Stimulated activated naive CD8-positive, alpha-beta T cell treated with anti-CD3 and anti-CD28 coated beads, Interleukin-15, Interleukin-2, amounts not matched to agents 100 U/mL and 50 U/mL, for 24 hours (primary cell): Measurements from ENCODE around the gene TCP11L1.
"Not testable (repeated sequence)": the region's sequence is repeated elsewhere in the genome, so short reads cannot be mapped to it uniquely, and the experiment has no call there.

Source experiments
- ATAC-seq: fragments of 150-1000 bp; cut with Tn5 transposase; one replicate; pipeline ENCODE4 v1.10.0; 2021
- DNase-seq: peaks from one replicate; pipeline ENCODE4 v3.0.0; 2021

The TCP11L1 gene

DNA sequence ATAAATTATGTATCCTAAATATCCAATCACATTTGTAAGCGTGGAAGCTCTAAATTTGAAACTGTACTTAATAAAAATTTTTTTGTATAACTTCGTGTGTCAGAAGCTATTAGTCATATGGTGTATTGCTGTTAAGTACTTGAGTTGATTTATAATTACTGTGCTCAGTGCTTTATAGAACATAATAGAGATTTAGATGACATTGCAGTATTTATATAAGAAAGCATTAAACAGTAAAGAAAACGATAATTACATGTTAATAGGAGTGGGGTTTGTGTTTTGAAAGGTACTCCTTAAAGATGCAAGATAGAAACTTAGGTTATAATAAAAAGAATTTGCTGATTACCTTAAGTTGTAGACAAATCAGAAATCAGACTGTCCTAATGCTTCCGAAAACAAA lies 5.9 kb upstream of the TCP11L1 start:
- ATAC-seq (no peak), DNase-seq (no peak)

DNA sequence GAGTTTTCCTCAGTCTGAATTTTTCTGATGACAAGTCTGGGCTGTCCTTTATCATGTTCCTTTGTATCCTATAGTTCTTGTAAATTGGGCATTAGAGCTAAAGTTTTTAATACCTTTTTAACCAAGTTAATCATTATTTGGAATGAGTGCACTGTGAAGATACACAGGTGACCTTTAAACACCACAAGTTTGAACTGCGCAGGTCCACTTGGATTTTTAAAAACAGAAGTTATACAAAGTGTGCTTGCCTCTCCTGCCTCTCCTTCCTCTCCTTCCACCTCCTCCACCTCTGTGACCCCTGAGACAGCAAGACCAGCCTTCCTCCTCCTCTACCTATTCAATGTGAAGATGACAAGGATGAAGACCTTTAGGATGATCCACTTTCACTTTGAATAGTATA lies 4.4 kb upstream of the TCP11L1 start:
- ATAC-seq: no peak
- no peak for DNase-seq

DNA sequence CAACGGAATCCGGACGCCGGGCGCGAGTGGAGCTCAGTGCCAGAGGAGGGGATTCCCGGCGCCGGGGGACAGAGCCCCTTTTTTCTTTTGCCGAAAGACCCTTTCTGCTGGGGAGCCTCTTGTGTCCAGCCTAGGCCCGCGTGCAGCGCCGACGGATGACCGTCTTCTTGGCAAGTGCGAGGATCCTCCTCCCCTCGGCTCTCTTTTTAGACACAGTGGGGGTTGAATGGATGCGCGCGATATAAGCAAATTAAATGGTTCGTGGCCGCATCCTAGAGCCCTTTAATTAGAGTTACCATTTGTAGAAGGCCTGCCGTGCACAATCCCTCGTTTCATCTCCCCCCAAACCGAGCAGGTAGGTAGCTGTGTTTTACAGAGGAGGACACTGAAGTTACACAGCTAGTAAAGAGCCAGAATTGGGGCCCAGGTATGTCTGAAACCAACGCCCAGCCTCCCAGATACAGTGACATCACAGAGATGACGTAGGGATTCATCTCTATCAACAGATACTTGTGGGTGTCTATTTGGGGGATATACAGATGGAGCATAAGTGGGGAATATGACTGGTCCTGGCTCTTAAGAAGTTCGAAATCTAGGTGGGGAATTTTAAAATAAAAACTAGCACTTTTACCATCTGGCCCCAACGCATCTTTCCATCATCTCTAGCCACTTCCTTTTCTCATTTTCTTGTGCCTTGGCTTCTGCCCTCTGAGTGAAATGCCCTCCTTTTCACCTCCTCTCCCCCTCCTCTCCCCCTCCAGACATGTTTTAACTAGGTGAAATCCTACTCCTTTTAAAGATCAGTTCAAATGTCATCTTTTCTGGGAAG lies 875 bp downstream of the TCP11L1 start:
- ATAC-seq: peak; percentile 82
- peak; percentile 52 for DNase-seq

DNA sequence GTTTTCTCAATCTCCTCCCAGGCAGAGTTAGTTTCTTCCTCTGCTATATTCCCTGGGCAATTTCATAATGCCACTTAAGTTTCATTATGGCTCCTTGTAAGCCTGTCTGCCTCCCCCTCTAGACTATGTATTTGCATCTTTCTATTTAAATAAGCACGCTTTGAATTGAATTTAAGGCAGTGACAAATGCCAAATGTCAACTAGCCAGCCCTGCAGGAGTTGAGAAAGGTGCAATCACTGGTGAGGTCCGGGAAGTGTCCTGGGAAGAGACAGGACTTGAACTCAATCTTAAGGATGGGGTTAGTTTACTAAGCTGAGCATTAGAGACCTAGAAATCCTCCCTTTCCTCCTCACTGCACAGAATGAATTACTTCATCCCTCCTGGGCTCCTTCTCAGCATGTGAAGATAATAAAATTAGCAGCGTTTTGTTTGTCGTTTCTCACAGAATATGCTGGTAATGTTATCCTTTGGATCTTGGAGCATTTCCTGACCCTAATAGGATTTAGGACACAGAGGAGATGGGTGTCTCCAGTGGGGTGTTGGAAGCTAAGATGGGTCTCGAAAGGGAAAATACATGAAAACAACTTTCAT lies 1.6 kb downstream of the TCP11L1 start:
- no peak for DNase-seq
- ATAC-seq: peak; percentile 41

DNA sequence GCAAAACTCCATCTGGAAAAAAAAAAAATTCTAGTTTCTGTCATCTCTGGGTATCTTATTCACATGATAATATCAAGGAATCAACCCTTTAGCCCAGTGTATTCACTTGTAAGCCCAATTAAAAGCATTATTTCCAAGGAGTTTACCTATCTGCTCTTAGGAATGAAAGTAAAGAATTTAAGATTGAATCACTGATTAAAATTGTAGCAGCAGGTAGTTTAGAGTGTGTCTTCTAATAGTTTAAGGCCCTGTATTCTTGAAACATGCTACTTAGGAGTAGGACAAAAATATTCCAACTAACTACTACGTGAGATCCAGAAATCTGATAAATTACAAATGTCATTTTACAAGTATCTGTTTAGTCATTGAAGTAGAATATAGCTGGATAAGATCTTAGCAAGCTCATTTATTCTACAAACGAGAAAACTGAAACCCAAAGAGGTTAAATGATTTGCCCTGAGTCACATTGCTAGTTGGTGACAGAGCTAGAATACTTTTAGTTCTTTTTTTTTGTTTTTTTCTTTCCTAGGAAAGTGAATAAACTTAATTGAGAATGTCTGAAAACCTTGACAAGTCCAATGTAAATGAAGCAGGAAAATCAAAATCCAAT lies 4.0 kb downstream of the TCP11L1 start:
- no peak for ATAC-seq
- no peak for DNase-seq

DNA sequence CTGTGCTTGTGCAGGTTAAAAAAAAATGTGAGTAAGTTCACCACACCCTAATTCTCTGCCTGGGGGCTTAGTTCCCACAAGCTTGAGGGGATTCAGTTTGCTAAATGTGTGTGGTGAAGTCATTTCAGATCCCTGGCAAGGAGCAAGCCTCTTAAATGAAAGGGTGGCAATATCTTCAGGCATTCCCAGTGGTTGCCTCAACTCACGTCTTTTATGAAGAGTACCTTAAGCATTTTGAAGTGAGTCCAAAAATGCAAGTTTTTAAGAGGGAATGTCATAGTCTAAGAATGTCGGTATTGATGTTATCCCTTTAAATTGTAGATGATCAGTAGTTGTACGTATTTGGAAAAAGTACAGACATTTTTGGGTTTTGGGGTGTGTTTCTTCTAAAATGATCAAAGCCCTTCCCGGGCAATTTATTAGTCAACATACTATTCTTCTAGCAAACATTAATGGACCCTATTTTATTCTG lies 4.9 kb downstream of the TCP11L1 start:
- no peak for ATAC-seq
- no peak for DNase-seq

DNA sequence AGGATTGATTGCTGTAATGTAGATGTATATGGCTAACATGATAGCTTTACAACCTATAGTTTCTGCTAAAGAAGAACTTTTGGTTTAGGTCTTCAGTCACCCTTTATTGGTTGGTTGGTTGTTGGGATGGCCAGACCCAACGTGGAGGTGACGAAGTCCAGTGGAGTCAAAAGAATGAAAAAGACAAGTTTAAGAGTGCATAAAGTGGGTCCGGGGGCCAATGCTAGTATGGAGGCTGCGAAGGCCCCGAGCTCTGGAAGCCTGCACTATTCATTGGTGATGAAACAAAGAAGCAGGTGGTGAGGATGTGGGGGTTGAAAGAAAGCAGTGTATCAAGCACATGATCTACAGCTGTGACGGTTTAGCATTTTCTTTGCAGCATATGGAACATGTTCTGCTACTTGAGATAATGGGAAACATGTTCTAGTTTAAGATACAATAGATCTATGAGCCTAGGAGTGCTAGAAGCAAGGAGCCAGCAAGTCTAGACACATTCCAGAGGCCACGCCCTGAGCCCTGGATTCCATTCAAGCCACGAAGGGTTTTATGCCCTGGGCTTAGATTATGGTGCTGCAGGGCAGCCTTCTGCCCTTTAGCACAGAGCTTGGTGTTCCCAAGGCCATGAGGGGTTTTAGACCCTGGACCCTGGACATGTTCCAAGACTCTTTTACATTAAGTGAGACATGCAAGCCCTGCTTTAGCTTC lies 6.3 kb downstream of the TCP11L1 start:
- DNase-seq: no peak

DNA sequence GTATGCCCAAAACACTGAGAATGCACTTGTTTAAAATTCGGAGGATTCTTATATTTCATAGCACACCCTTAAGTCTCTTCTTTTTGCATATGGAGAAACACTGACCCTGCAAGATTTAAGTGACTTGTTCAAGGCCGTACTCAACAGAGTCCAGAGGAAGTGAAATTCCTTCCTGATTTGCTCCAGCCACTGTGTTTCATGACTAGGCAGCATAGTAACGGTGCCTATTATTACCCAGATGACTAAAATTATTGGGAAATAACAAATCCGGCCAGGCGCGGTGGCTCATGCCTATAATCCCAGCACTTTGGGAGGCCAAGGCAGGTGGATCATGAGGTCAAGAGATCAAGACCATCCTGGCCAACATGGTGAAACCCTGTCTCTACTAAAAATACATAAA lies 9.3 kb downstream of the TCP11L1 start:
- ATAC-seq, DNase-seq: not testable (repeated sequence)

More for the DNA sequence above, 6.3 kb downstream of the TCP11L1 start:
- ATAC-seq: no peak

DNA sequence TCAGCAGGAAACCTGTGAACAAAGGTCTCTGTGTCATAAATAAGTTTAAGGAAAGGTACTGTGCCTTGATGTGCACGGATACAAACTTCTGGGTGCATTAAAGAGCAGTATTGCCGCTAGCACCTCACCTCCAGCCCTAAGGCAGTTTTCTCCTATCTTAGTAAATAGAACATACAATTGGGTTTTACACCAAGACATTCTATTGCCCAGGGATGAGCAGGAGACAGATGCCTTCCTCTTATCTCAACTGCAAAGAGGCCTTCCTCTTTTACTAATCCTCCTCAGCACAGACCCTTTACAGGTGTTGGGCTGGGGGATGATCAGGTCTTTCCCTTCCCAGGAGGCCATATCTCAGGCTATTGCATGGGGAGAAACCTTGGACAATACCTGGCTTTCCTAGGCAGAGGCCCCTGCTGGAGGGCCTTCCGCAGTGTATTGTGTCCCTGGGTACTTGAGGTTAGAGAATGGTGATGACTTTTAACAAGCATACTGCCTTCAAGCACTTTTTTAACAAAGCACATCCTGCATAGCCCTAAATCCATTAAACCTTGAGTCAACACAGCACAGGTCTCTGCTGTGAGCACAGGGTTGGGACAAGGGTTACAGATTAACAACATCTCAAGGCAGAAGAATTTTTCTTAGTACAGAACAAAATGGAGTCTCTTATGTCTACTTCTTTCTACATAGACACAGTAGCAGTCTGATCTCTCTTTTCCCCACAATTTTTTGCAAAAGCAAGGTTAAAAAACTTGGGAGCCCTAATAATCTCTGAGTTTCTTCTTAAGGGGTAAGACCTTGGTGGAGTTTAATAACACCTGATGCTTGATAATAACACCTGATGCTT lies 10.4 kb downstream of the TCP11L1 start:
- not testable (repeated sequence) for ATAC-seq

DNA sequence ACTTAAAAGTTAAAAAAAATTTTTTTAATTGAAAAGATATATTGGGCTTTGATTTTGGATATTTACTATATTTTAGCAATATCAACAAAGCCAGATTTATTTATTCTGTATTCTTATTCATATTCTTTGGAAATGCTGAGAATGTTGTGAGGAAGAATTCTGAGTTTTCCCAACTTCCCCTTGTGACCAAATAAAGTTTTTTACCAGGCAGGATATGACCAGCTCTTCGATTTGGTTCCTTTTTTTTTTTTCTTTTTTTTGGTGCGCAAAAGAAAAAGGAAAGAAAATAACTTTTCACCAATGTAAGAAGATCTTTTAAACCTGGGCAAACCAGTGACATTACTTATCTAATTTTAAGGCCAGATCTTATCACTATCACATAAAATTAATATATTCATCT lies 12.9 kb downstream of the TCP11L1 start:
- ATAC-seq: no peak
- DNase-seq: no peak

More for the DNA sequence above, 10.4 kb downstream of the TCP11L1 start:
- not testable (repeated sequence) for DNase-seq

DNA sequence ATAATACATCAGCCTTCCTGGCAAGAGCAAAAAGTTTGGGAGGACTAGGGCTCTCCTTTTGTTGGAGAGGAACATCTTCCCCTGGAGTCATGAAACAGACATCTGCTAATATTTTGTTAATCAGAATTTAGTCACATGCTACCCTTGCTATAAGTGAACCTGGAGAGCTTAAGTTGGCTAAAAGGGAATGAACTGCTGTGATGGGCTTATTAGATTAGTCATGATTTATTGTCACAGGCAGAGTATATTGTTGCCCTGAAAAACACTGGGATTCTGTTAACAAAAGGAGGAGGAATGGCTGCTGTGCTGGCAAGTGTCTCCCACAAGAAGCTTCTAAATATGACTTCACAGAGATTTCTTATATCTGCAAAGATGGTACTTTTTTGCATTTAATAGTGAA lies 16.0 kb downstream of the TCP11L1 start:
- ATAC-seq (no peak), DNase-seq (no peak)

DNA sequence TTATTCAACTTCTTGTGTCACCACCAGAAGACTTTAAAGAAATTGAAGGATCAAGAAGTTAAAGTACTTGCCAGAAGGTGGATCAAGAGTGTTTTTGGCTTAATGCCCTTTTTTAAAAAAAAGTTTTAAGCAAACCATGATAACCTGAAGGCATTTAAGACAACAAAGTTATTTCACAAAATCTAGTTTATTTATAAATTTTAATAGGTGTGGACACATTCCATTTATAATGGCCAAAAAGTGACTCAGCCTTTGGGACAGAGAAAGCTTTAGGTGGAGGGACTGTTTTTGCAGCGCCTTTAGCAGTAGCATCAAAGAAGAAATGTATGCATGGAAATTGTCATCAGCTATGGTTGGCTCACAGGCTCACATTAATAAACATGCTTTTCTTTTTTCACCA lies 17.9 kb downstream of the TCP11L1 start:
- ATAC-seq (no peak), DNase-seq (no peak)

DNA sequence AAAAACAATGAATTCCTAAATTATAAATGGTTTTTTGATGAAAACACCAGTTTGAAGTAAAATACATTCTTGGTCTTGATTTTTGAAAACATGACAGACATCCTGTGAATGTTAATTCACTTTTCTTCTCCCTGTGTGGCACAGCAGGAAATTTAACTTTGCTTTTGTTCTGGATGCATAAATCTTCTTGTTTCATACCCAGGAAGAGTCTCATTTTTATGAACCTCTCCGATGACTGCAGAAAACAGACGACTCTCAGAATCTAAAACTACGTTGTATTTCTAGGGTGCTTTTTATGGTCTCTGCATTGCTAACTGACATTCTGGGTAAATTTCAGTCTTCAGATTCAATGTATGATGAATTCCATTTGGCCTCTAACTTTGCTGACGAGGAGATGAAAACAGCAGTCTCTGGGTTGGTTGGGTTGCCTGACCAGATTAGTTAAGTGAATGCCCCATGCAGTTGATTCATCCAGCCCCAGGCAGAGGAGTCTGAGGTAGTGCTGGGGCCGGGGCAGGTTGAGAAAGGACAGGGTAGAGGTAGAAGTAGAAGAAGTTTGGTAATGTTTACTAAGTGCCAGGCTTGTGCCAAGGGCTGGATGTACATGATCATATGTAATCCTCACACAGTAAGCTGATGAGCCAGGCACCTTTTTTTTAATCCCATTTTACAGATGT lies 20.1 kb downstream of the TCP11L1 start:
- DNase-seq: no peak
- ATAC-seq: no peak

DNA sequence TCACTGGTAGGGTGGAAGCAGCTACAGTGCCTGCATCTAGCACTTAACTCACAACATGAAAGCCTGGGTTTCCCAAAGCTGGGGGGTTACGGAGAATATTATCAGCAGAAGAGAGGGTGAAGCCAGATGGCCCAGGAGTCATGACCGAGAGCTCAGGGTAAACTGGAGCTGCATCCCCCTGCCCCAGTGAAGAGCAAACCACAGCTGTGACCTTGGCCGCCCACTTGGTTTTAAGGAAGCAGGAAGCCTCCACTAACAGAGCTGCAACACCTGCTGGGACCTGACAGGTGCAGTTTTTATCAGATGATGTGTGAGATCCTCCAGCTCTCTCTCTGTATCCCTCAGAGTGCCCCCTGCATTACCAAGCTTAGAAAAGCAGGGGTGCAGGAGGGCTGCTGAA lies 20.9 kb downstream of the TCP11L1 start:
- DNase-seq (no peak), ATAC-seq (no peak)

DNA sequence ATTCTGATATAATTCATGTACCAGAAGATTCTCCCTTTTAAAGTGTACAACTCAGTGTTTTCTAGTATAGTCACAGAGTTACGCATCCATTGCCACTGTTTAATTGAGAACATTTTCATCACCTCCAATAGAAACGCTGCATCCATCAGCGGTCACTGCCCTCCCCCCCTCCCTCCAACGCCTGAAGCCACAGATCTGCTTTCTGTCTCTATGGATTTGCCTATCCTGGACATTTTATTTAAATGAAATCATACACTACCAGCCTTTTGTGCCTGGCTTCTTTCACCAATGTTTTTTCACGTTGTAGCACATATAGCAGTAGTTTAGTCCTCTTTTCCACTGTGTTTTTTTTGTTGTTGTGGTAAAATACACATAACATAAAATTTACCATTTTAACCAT lies 22.8 kb downstream of the TCP11L1 start:
- no peak for ATAC-seq

DNA sequence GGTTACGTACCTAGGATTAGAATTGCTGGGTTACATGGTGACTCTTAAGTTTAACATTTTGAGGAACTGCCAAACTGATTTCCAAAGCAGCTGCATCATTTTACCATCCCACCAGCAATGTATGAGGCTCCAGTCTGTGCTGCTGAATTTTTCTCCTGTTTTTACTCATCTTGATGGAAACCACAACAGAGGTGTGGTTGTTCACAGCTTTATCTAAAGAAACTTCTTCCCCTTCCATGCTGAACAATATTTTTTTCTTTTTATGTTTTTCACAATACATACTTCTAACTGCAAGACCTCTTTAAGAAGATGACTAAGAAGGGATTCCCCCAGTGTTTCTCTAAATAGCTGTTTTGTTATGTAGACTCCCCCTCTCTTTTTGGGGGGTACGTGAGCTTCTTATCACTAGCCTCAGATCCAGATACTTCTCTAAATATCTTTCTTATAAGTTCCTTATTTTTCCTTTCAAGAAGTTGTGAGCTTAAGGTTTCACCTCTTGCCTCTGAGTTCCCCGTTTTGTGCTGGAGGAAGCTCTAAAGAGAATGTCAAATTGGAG lies 24.0 kb downstream of the TCP11L1 start:
- ATAC-seq: peak; percentile 75
- DNase-seq: no peak

More for the DNA sequence above, 22.8 kb downstream of the TCP11L1 start:
- no peak for DNase-seq

DNA sequence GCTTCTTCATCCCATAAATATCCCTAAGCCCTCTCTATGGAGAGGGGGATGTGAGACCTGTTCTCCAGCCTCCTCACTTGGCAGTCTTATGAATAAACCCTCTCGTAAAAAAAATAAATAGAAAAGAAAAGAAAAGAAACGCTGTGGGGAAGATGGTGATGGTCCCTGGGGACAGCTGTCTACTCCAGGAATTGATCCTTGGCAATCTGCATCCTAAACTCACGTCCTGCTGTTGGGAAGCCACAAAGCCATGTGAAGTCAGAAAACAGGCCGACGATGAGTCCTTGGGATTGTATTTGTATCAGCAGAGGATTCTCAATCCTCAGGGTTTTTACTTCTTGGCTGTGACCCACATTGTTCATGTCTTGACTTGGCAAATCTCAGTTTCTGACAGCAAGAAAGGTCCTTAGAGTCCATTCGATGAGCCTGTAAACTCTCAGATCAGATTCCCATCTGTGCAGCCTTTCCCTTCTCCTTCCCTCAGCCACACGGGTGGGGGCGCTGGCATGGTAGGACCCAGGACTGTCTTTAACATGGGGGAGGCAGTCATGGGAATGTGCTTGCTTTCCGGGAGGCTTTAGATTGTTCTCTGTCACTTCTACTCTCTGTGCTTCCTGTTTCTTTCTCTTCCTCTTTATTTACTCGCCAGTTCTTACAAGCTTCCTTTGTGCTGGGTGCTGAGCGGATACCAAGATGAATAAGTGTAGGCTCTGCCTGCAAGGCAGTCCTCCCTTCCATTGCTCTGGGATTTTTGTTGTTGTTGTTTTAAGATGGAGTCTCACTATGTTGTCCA lies 24.9 kb downstream of the TCP11L1 start:
- ATAC-seq: no peak
- DNase-seq: no peak

DNA sequence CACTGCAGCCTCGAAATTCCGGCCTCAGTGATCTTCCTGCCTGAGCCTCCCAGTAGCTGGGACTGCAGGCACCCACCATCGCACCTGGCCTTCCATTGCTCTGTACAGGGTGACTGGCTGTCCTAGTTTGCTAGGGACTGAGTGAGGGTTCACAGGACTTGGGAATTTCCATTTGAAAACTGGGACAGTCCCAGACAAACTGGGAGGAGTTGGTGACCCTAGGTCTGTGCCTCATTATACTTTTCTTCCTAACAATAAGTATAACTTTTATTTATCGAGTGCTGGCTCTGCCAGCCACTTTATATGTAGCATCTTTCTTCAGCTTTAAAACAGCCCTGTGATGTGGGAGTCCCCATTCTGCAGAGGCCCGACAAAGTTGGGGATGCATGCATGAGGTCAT lies 25.5 kb downstream of the TCP11L1 start:
- ATAC-seq (no peak), DNase-seq (no peak)

DNA sequence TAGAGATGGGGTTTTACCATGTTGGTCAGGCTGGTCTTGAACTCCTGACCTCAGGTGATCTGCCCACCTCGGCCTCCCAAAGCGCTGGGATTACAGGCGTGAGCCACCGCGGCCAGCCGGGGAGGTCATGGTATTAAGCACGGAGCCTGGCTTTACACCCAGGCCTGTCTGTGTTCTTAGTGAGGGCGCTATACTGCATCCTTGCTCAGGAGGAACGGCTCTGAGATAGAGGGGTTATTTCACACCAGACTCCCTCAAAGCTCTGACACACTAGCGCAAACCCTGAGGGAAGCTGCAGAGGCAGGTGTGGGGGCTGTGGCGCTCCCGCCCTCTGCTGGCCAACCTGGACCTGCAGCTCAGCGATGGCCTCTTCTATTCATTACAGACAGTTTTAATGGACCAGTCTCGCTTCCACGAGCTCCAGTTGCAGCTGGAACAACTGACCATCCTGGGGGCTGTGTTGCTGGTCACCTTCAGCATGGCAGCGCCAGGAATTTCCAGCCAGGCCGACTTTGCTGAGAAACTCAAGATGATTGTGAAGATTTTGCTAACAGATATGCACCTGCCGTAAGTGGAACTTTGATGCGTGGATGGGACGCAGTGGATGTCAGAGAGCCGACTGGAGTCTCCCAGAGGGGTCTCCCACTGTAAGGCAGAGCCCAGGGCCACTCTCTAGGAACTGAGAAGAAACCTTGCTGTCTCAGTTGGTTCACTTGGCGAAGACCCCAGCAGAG lies 26.2 kb downstream of the TCP11L1 start:
- ATAC-seq (peak; percentile 75), DNase-seq (peak; percentile 76)
